ENCODE measurements around the gene EBP.

Gene EBP

GRCh38 chrX:48507246-48507645, 14.4 kb upstream of the EBP start:
- TF ChIP-seq GABPA (IDR thresholded peaks at IDR 0.05; ENCODE audit: low read depth) (no peak), CTCF (IDR thresholded peaks at IDR 0.05; ENCODE audit: insufficient read depth, low read length) (no peak), REST (IDR thresholded peaks at IDR 0.05; ENCODE audit: insufficient replicate concordance, low read depth) (no peak), POLR2AphosphoS5 (IDR thresholded peaks at IDR 0.05; ENCODE audit: low read depth) (no peak), SPI1 (IDR thresholded peaks at IDR 0.05; ENCODE audit: borderline replicate concordance, low read depth) (no peak)
- Histone ChIP-seq H3K27ac (replicated peaks) (no peak overlapping the region), H3K27me3 (ENCODE audit: insufficient read depth, poor library complexity, severe bottlenecking) (no peaks in the 10 kb centered on the region), H3K4me3 (replicated peaks; ENCODE audit: insufficient read depth, low read length) (no peak overlapping the region)
- DNase-seq (ENCODE audit: low read depth in 1 of 2, low spot score in 1 of 2), result no peak

GRCh38 chrX:48508400-48509244, 13.0 kb upstream of the EBP start, which contains the start of gene PORCN:
PORCN (plus strand) TSS chrX:48508992; CDS start chrX:48509821, 829 bp downstream.
- H3K4me3 ChIP-seq (replicated peaks; ENCODE audit: insufficient read depth, low read length), result peak within 1 kb of the TSS; percentile 65
- DNase-seq (ENCODE audit: low read depth in 1 of 2, low spot score in 1 of 2), result peak in 1 of 2 experiments; percentile 72
- TF ChIP-seq POLR2AphosphoS5 (IDR thresholded peaks at IDR 0.05; ENCODE audit: low read depth) (peak; percentile 35; the same call in 1 of the 2 replicates), REST (IDR thresholded peaks at IDR 0.05; ENCODE audit: insufficient replicate concordance, low read depth) (no peak)
- H3K27ac ChIP-seq (replicated peaks), result peak within 1 kb of the TSS; percentile 27; the same call in 1 of the 2 replicates
- H3K27me3 ChIP-seq (ENCODE audit: insufficient read depth, poor library complexity, severe bottlenecking), result no peaks in the 10 kb centered on the region

- Histone ChIP-seq H3K27ac (replicated peaks) (no peak overlapping the region), H3K4me3 (replicated peaks; ENCODE audit: insufficient read depth, low read length) (peak overlapping the region; percentile 65), H3K27me3 (ENCODE audit: insufficient read depth, poor library complexity, severe bottlenecking) (no peaks in the 10 kb centered on the region)
- DNase-seq (ENCODE audit: low read depth in 1 of 2, low spot score in 1 of 2), result no peak
- no peak for TF ChIP-seq SPI1 (IDR thresholded peaks at IDR 0.05; ENCODE audit: borderline replicate concordance, low read depth)
- TF ChIP-seq REST (IDR thresholded peaks at IDR 0.05; ENCODE audit: insufficient replicate concordance, low read depth), result no peak
Measured at GRCh38 chrX:48509245-48509590, 12.4 kb upstream of the EBP start.

- Histone ChIP-seq H3K4me3 (replicated peaks; ENCODE audit: insufficient read depth, low read length) (no peak overlapping the region), H3K27ac (replicated peaks) (no peak overlapping the region), H3K27me3 (ENCODE audit: insufficient read depth, poor library complexity, severe bottlenecking) (no peaks in the 10 kb centered on the region)
- TF ChIP-seq SPI1 (IDR thresholded peaks at IDR 0.05; ENCODE audit: borderline replicate concordance, low read depth), result no peak
- TF ChIP-seq POLR2AphosphoS5 (IDR thresholded peaks at IDR 0.05; ENCODE audit: low read depth), result no peak
- TF ChIP-seq REST (IDR thresholded peaks at IDR 0.05; ENCODE audit: insufficient replicate concordance, low read depth), result no peak
- TF ChIP-seq CTCF (IDR thresholded peaks at IDR 0.05; ENCODE audit: insufficient read depth, low read length), result no peak
- TF ChIP-seq GABPA (IDR thresholded peaks at IDR 0.05; ENCODE audit: low read depth), result no peak
- DNase-seq (ENCODE audit: low read depth in 1 of 2, low spot score in 1 of 2), result no peak
Measured at GRCh38 chrX:48509619-48510018, 12.0 kb upstream of the EBP start.

Measured in HL-60 (cell line).